Measurements from ENCODE around the gene SLC2A10.

SLC2A10 gene

DNA sequence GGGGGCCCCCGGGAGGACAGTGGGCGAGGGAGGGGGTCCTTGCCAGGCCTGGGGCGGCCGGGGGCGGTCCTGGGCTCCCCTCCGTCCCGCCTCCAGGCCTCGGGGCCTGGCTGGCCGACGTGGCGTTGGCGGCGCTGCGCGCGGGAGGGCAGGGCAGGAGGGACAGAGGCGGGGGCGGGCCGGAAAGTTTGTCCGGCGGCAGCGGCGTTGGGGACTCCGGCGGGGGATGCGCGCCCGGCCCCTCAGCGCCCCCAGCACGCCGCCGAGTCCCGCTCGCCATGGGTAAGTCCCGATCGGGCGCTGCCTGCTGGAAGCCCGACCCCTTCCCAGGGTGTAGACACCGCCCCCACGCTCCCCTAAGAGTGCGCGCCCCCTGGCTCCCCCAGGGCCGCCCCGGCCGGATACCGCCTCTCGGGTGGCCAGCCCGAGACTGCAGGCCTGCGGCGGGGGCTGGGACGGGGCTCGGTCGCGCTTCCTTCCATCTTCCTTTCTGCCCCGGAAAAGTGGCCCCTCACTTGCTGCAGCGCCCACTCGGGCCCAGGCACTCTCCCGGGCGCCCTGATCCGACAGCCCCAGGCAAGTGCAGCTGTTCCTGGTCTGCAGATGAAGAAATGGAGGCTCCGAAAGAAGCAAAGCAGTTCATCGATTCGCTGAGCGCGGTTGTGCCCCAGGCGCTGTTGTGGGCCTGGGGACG is at the start of gene SLC2A10:
Gene SLC2A10 (plus strand): TSS at position 191 of the 694 bp plus-strand sequence. CDS start 88 bp downstream, at position 279.
- no peaks in the 10 kb centered on the region for H3K27me3 ChIP-seq (ENCODE audit: control insufficient read depth, insufficient read depth, low read length)
- H3K4me3 ChIP-seq (ENCODE audit: low read depth, low read length), result peak within 1 kb of the TSS; percentile 55
- peaks cover 14% of the 10 kb centered on the region for H3K4me1 ChIP-seq (ENCODE audit: control insufficient read depth, insufficient read depth, low read length)
- peaks cover 4% of the 10 kb centered on the region for H3K9me3 ChIP-seq (ENCODE audit: control insufficient read depth, insufficient read depth, low read length)
- no peaks in the 10 kb centered on the region for H3K36me3 ChIP-seq (ENCODE audit: control insufficient read depth, insufficient read depth, low read length)
- H3K9ac ChIP-seq (ENCODE audit: low read depth, low read length), result peak within 1 kb of the TSS; percentile 41

DNA sequence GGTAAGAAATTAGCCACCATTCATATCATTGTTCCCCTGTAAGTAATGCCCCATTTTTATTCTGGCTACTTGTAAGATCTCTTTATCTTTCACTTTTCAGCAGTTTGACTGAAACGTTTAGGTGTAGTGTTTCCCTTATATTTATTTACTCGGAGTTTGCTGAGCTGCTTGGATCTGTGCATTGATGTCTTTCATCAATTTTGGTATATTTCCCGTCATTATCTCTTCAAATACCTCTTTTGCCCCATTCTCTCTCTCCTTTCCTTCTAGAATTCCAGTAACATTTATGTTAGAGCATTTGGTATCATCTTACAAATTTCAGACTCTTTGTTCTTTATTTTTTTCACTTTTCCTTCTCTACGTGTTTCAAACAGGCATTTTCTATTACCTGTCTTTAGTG is 49.0 kb upstream of the SLC2A10 start:
- no peak overlapping the region for H3K9ac ChIP-seq (ENCODE audit: low read depth, low read length)
- H3K4me3 ChIP-seq (ENCODE audit: low read depth, low read length), result no peak overlapping the region
- no peaks in the 10 kb centered on the region for H3K4me1 ChIP-seq (ENCODE audit: control insufficient read depth, insufficient read depth, low read length)
- H3K36me3 ChIP-seq (ENCODE audit: control insufficient read depth, insufficient read depth, low read length), result peaks cover 3% of the 10 kb centered on the region
- H3K27me3 ChIP-seq (ENCODE audit: control insufficient read depth, insufficient read depth, low read length), result no peaks in the 10 kb centered on the region
- H3K9me3 ChIP-seq (ENCODE audit: control insufficient read depth, insufficient read depth, low read length), result no peaks in the 10 kb centered on the region

DNA sequence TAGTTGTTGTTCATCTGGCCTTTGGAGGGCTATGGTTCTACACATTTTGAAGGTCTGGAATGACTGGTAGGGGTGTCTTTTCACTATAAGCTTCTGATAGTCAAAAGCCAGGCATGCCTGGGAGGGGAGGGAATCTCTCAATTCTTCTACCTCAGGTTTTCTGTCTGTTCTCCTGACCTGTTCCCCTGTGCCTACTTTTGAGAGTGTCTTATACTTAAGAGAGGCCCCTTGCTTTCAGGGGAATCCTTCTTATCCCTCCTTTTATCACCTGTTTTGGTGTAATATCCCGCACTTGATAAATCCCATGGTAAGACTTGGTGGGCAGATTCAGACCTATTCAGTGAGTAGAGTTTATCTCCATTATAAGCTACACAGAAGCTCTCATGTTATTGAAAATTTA is 47.8 kb upstream of the SLC2A10 start:
- Histone ChIP-seq H3K9me3 (ENCODE audit: control insufficient read depth, insufficient read depth, low read length) (no peaks in the 10 kb centered on the region), H3K27me3 (ENCODE audit: control insufficient read depth, insufficient read depth, low read length) (no peaks in the 10 kb centered on the region), H3K9ac (ENCODE audit: low read depth, low read length) (no peak overlapping the region), H3K4me3 (ENCODE audit: low read depth, low read length) (no peak overlapping the region), H3K4me1 (ENCODE audit: control insufficient read depth, insufficient read depth, low read length) (no peaks in the 10 kb centered on the region), H3K36me3 (ENCODE audit: control insufficient read depth, insufficient read depth, low read length) (peaks cover 3% of the 10 kb centered on the region)

DNA sequence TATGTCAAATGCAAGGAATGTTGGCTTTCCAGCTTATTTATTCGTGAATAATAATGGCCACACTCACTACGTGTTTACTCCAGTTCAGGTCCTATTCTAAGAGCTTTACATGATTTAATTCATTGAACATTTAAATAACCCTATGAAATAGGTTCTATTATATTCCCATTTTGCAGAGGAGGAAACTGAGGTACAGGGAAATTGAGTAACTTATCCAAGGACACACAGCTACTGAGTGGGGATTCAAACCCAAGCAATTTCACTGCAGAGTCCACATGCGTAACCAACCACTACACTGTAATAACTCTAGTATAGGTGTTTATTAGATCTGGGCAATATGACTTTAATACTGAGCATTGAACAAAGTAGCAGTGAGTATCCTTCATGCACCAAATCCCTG is 45.9 kb upstream of the SLC2A10 start:
- H3K4me1 ChIP-seq (ENCODE audit: control insufficient read depth, insufficient read depth, low read length), result no peaks in the 10 kb centered on the region
- H3K9me3 ChIP-seq (ENCODE audit: control insufficient read depth, insufficient read depth, low read length), result no peaks in the 10 kb centered on the region
- H3K27me3 ChIP-seq (ENCODE audit: control insufficient read depth, insufficient read depth, low read length), result no peaks in the 10 kb centered on the region
- no peak overlapping the region for H3K4me3 ChIP-seq (ENCODE audit: low read depth, low read length)
- no peaks in the 10 kb centered on the region for H3K36me3 ChIP-seq (ENCODE audit: control insufficient read depth, insufficient read depth, low read length)
- H3K9ac ChIP-seq (ENCODE audit: low read depth, low read length), result no peak overlapping the region

DNA sequence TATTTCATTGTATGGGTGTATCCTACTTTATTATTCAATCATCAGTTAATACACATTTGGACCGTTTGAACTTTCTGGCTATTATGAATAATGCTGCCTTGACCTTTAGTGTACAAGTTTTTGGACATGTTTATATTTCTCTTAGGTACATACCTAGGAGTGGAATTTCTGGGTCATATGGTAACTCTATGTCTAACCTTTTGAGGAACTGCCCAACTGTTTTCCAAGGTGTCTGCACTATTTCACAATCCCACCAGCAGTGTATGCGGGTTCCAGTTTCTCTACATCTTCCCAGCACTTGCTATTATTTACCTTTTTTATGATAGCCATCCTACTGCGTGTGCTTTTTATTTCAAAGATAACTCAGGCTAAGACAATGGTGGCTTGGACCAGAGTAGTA is 43.8 kb upstream of the SLC2A10 start:
- H3K36me3 ChIP-seq (ENCODE audit: control insufficient read depth, insufficient read depth, low read length), result no peaks in the 10 kb centered on the region
- no peak overlapping the region for H3K4me3 ChIP-seq (ENCODE audit: low read depth, low read length)
- no peak overlapping the region for H3K9ac ChIP-seq (ENCODE audit: low read depth, low read length)
- no peaks in the 10 kb centered on the region for H3K27me3 ChIP-seq (ENCODE audit: control insufficient read depth, insufficient read depth, low read length)
- no peaks in the 10 kb centered on the region for H3K9me3 ChIP-seq (ENCODE audit: control insufficient read depth, insufficient read depth, low read length)
- no peaks in the 10 kb centered on the region for H3K4me1 ChIP-seq (ENCODE audit: control insufficient read depth, insufficient read depth, low read length)

DNA sequence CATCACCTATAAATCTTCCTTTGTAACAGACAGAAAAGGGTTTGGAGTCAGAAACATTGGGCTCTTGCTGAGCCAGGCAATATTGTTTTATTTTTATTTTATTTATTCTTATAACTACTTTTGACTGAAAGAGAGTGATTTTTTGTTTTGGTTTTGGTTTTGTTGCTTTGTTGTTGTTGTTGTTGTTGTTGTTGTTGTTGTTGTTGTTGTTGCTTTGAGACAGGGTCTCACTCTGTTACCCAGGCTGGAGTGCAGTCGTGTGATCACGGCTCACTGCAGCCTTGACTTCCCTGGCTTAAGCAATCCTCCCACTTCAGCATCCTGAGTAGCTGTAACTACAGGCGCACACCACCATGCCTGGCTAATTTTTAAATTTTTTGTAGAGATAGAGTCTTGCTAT is 43.1 kb upstream of the SLC2A10 start:
- Histone ChIP-seq H3K9ac (ENCODE audit: low read depth, low read length) (no peak overlapping the region), H3K27me3 (ENCODE audit: control insufficient read depth, insufficient read depth, low read length) (no peaks in the 10 kb centered on the region)

DNA sequence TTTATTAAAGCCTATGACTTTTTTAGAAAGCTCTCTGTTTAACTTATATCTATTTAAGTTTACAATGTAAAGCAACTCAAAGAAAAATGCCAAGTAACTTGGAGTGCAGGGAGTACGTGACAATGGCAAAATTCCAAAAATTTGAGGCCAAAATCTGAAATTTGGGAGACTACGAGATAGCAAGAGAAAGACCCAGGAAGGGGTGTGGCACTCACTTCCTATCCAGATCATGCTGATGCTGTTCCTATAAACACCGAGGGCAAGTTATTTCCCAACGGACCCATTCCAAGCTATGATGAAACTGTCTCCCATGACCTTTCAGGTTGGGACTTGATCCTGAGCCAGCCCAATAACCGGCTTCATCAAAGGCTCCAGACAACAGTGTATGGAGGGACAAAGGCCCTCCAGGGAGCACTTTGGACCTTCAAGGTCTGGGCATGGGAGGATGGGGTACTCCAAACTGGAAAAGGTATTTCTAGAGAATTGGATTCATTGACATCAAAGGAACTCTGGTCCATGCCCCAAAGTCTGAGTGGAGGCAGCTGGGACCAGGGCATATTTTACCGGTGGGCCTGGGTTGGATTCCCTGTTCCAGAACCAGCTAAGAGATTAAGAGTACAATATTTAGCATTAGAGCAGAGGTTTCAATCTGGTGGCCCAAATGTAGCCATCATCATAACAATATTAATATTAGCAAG is 42.5 kb upstream of the SLC2A10 start:
- Histone ChIP-seq H3K9ac (ENCODE audit: low read depth, low read length) (no peak overlapping the region), H3K27me3 (ENCODE audit: control insufficient read depth, insufficient read depth, low read length) (no peaks in the 10 kb centered on the region), H3K4me3 (ENCODE audit: low read depth, low read length) (no peak overlapping the region), H3K36me3 (ENCODE audit: control insufficient read depth, insufficient read depth, low read length) (no peaks in the 10 kb centered on the region), H3K9me3 (ENCODE audit: control insufficient read depth, insufficient read depth, low read length) (no peaks in the 10 kb centered on the region), H3K4me1 (ENCODE audit: control insufficient read depth, insufficient read depth, low read length) (no peaks in the 10 kb centered on the region)

More for the DNA sequence above, 43.1 kb upstream of the SLC2A10 start:
- Histone ChIP-seq H3K36me3 (ENCODE audit: control insufficient read depth, insufficient read depth, low read length) (no peaks in the 10 kb centered on the region), H3K9me3 (ENCODE audit: control insufficient read depth, insufficient read depth, low read length) (no peaks in the 10 kb centered on the region), H3K4me1 (ENCODE audit: control insufficient read depth, insufficient read depth, low read length) (no peaks in the 10 kb centered on the region), H3K4me3 (ENCODE audit: low read depth, low read length) (no peak overlapping the region)

DNA sequence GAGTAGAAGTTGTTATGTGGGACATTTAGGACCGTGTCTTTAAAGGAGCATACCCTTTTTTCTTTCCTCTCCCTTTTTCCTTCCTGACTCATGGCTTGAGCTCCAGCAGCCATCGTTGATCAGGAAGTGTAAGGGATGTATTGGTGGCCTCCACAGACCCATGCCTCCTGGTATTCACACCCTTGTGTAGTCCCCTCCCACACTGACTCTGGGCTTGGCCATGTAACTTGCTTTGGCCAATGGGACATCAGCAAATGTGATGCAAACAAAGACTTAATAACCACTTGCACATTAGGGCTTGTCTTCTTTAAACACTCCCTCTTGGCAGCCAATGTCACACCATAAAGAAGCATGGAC is 39.2 kb upstream of the SLC2A10 start:
- Histone ChIP-seq H3K9me3 (ENCODE audit: control insufficient read depth, insufficient read depth, low read length) (peaks cover 2% of the 10 kb centered on the region), H3K9ac (ENCODE audit: low read depth, low read length) (no peak overlapping the region), H3K4me3 (ENCODE audit: low read depth, low read length) (no peak overlapping the region), H3K27me3 (ENCODE audit: control insufficient read depth, insufficient read depth, low read length) (no peaks in the 10 kb centered on the region), H3K4me1 (ENCODE audit: control insufficient read depth, insufficient read depth, low read length) (peaks cover 6% of the 10 kb centered on the region), H3K36me3 (ENCODE audit: control insufficient read depth, insufficient read depth, low read length) (no peaks in the 10 kb centered on the region)

DNA sequence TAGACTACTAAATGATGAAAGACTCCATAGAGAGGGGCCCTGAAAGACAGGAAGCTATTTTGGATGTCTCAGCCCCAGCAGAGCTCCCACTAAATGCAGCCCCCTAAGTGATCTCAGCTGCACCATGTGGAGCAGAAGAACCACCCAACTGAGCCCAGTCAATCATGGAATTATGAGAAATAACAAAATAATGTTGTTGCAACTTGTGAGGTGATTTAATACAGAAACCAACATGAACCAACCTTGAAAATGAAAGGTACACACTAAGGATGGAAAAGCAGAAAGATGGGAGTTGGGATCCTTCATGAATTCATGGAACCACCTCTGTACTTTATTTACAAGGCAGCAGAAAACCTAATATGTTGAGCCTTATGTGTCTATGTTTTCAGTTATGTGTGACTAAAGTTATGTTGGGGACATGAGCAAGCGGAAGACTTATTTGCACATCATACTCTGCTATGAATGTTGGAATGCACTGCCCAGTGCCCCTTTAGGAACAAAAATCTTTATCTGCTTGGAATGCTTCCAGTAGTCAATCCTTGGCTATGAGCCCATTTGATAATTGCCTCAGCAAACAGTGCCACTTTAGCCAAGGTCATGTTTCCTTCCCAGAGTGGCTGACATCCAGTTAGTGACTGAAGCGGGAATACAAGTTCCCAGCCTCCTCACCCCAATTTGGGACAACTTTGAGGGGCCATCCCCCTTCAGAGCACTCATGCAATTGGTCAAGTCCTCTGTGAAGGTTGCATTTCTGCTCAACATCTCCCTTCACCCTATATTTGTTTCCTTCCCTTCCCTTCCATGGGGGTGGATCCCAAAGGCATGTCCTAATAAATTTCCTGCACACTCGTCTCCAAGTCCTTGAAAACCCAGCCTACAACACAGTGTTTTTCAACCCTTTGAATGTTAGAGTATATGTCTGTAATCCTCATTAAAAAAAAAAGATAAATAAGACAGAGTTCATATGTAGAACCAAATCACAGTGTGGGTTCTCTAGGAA is 38.6 kb upstream of the SLC2A10 start:
- H3K4me1 ChIP-seq (ENCODE audit: control insufficient read depth, insufficient read depth, low read length), result peaks cover 6% of the 10 kb centered on the region
- no peak overlapping the region for H3K9ac ChIP-seq (ENCODE audit: low read depth, low read length)
- H3K36me3 ChIP-seq (ENCODE audit: control insufficient read depth, insufficient read depth, low read length), result no peaks in the 10 kb centered on the region

DNA sequence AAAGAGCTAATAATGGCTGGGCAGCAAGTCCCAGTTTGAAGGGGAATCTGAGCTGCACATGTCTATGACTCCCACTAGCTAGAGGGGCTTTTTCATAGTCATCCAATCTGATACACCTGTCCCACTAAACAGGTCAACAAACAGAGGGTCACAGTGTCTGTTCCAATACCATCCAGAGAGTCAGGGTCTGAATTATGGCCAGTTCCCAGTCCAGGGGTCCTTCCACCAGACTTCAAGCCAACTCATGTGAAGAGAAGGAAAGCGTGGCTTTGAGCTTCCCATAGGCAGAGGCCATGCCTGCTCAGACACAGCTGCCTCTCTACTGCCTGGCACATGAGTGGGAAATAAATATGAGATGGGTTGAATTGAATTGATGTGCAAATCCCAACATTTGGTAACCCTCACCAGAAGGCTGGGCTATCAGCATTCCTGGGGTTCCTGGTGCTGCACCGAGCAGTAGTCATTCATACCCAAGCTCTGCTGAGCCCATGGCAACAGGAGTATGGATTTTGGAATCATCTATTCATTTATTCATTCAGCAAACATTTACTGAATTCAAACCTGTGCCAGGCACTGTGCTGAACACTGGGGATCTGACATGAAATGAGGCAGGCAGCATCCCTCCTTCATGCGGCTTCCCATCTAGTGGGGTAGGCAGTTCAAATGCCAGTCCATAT is 37.4 kb upstream of the SLC2A10 start:
- H3K9ac ChIP-seq (ENCODE audit: low read depth, low read length), result no peak overlapping the region
- H3K4me1 ChIP-seq (ENCODE audit: control insufficient read depth, insufficient read depth, low read length), result peaks cover 6% of the 10 kb centered on the region
- no peaks in the 10 kb centered on the region for H3K27me3 ChIP-seq (ENCODE audit: control insufficient read depth, insufficient read depth, low read length)
- H3K36me3 ChIP-seq (ENCODE audit: control insufficient read depth, insufficient read depth, low read length), result no peaks in the 10 kb centered on the region
- peaks cover 2% of the 10 kb centered on the region for H3K9me3 ChIP-seq (ENCODE audit: control insufficient read depth, insufficient read depth, low read length)
- no peak overlapping the region for H3K4me3 ChIP-seq (ENCODE audit: low read depth, low read length)

More for the DNA sequence above, 38.6 kb upstream of the SLC2A10 start:
- Histone ChIP-seq H3K27me3 (ENCODE audit: control insufficient read depth, insufficient read depth, low read length) (no peaks in the 10 kb centered on the region), H3K9me3 (ENCODE audit: control insufficient read depth, insufficient read depth, low read length) (peaks cover 2% of the 10 kb centered on the region), H3K4me3 (ENCODE audit: low read depth, low read length) (no peak overlapping the region)

DNA sequence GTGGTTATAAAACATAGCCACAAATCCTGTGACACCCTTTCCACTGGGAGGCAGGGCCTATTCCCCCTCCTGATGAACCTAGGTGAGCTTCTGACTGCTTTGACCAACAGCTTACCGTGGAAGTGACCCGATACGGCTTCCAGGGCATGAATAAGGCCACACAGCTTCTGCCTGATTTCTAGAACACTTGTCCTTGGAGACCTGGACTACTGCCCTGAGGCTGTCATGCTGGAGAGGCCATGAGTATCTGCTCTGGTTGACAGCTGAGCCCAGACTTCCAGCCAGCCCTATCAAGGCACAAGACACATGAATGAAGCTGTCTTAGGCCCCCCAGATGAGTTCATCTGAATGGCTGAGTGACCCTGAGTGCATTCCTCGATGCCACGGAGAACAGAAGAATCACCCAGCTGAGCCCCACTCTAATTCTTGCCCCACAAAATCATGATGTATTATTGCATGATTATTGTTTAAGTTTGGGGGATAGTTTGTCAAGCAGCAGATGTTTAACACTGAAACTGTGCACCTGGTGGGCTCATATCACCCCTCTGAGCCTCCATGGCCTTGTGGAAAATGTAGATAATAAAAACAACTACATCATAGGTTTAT is 36.8 kb upstream of the SLC2A10 start:
- peaks cover 6% of the 10 kb centered on the region for H3K4me1 ChIP-seq (ENCODE audit: control insufficient read depth, insufficient read depth, low read length)
- no peak overlapping the region for H3K9ac ChIP-seq (ENCODE audit: low read depth, low read length)

More for the DNA sequence above, 36.8 kb upstream of the SLC2A10 start:
- Histone ChIP-seq H3K9me3 (ENCODE audit: control insufficient read depth, insufficient read depth, low read length) (peaks cover 2% of the 10 kb centered on the region), H3K27me3 (ENCODE audit: control insufficient read depth, insufficient read depth, low read length) (no peaks in the 10 kb centered on the region), H3K4me3 (ENCODE audit: low read depth, low read length) (no peak overlapping the region), H3K36me3 (ENCODE audit: control insufficient read depth, insufficient read depth, low read length) (no peaks in the 10 kb centered on the region)

Measured in iPS-15b (cell line).